Endodermal cell (in vitro differentiated cells): ENCODE results near the gene DUSP7. TPM values are rescaled to one million over a fixed set of nuclear protein-coding genes. Genes with fewer than 3 reads are reported as not detected.
A peak's percentile ranks its signal among the peaks of the same experiment; 100 is the strongest.

ENCODE experiments used
- DNase-seq: peaks from one replicate; pipeline ENCODE4 v3.0.0-alpha.2; 2017
- H3K27ac ChIP-seq: 2 replicates; pipeline ENCODE4 v1.5.1; 2013; ENCODE audit warnings: mild to moderate bottlenecking, low read depth, low read length, moderate library complexity
- H3K27me3 ChIP-seq: 2 replicates; pipeline ENCODE4 v1.6.1; 2013; ENCODE audit warnings: mild to moderate bottlenecking, low read length, moderate library complexity; ENCODE audit not compliant: insufficient read depth, control insufficient read depth, poor library complexity, severe bottlenecking
- H3K36me3 ChIP-seq: 2 replicates; pipeline ENCODE4 v1.7.0; 2013; ENCODE audit warnings: mild to moderate bottlenecking, low read length, moderate library complexity; ENCODE audit not compliant: control insufficient read depth, insufficient read depth
- H3K4me1 ChIP-seq: one replicate; pipeline ENCODE4 v1.7.0; 2013; ENCODE audit warnings: low read length; ENCODE audit not compliant: control insufficient read depth, insufficient read depth
- H3K4me3 ChIP-seq: 2 replicates; pipeline ENCODE4 v1.5.1; 2013; ENCODE audit warnings: mild to moderate bottlenecking, low read length, moderate library complexity
- H3K9ac ChIP-seq: 2 replicates; pipeline ENCODE4 v1.6.1; 2013; ENCODE audit warnings: mild to moderate bottlenecking, low read length, moderate library complexity; ENCODE audit not compliant: poor library complexity, severe bottlenecking; ENCODE audit errors: extremely low read depth
- H3K9me3 ChIP-seq: 2 replicates; pipeline ENCODE4 v1.6.1; 2013; ENCODE audit warnings: mild to moderate bottlenecking, low read length, moderate library complexity; ENCODE audit not compliant: control insufficient read depth
- H3K27ac Mint-ChIP-seq: 2 replicates; pipeline ENCODE4 v1.8.0; 2020; ENCODE audit warnings: mixed read lengths
- H3K27me3 Mint-ChIP-seq: 2 replicates; pipeline ENCODE4 v1.8.0; 2021; ENCODE audit warnings: mild to moderate bottlenecking, mixed read lengths; ENCODE audit not compliant: insufficient read depth
- H3K36me3 Mint-ChIP-seq: 2 replicates; pipeline ENCODE4 v1.8.0; 2020; ENCODE audit warnings: low read depth, mixed read lengths
- H3K4me1 Mint-ChIP-seq: 2 replicates; pipeline ENCODE4 v1.8.0; 2020; ENCODE audit warnings: mixed read lengths
- H3K4me3 Mint-ChIP-seq: 2 replicates; pipeline ENCODE4 v1.8.0; 2020; ENCODE audit warnings: mild to moderate bottlenecking, moderate library complexity, mixed read lengths
- H3K9me3 Mint-ChIP-seq: 2 replicates; pipeline ENCODE4 v1.8.0; 2020; ENCODE audit warnings: mild to moderate bottlenecking, mixed read lengths
- WGBS, 2 experiments: methylation state at CpG; one replicate each; pipeline versions ENCODE4 v1.1.5 to v1.1.7; 2013; ENCODE audit warnings: missing lambda C conversion rate in 2 of 2, mixed read lengths in 1 of 2; ENCODE audit not compliant: insufficient coverage in 1 of 2, insufficient read length in 1 of 2; 5-methylcytosine and 5-hydroxymethylcytosine counted together
- total RNA-seq, 2 donors: library from RNA; stranded (reverse); fragmentation: NEBNext Ultra II Directional in 1 of 2; extraction: Animal tissue kit (Norgen Biotek cat#: 25700) in 1 of 2; gene quantifications; 2 replicates in 1 of 2; 3 replicates in 1 of 2; pipeline ENCODE4 v1.2.1, GENCODE V29; 2021
- TF ChIP-seq, protein P1 (sequence below): fragments of 200-600 bp; sonication (generic); conservative IDR thresholded peaks from 2 replicates; pipeline ENCODE4 v1.5.0; 2021; ENCODE audit warnings: antibody characterized with exemption, mild to moderate bottlenecking

DUSP7 gene
- total RNA-seq, 2 donors from 2014 or later: 14.2 to 16.7 TPM

DNA sequence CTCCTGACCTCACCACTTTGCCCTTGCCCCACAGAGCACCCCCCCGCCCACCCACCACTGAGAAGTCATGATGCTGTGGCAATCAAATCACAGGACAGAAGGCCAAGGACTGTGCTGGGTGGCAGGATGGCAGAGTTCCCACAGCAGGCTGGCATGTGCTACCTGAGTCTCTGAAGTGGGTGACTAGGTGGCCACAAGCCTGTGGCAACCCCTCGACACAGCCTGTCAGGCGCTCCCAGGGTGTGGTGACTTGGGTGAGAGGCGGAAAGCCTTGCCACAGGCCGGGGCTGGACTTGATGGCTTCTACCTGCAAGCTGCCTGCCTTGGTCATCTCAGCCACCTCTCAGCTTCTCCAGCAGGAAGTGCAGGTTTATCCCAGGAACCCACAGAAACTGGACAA is 15.6 kb upstream of the DUSP7 start:
- Mint-ChIP-seq H3K27me3 (no peaks in the 10 kb centered on the region), H3K9me3 (no peaks in the 10 kb centered on the region), H3K27ac (no peak overlapping the region), H3K4me1 (no peaks in the 10 kb centered on the region), H3K36me3 (no peaks in the 10 kb centered on the region), H3K4me3 (no peak overlapping the region)
- Histone ChIP-seq H3K27me3 (no peaks in the 10 kb centered on the region), H3K4me1 (no peaks in the 10 kb centered on the region), H3K4me3 (no peak overlapping the region), H3K36me3 (no peaks in the 10 kb centered on the region), H3K9me3 (no peaks in the 10 kb centered on the region), H3K27ac (no peak overlapping the region), H3K9ac (no peak overlapping the region)
- TF ChIP-seq, protein P1, sequence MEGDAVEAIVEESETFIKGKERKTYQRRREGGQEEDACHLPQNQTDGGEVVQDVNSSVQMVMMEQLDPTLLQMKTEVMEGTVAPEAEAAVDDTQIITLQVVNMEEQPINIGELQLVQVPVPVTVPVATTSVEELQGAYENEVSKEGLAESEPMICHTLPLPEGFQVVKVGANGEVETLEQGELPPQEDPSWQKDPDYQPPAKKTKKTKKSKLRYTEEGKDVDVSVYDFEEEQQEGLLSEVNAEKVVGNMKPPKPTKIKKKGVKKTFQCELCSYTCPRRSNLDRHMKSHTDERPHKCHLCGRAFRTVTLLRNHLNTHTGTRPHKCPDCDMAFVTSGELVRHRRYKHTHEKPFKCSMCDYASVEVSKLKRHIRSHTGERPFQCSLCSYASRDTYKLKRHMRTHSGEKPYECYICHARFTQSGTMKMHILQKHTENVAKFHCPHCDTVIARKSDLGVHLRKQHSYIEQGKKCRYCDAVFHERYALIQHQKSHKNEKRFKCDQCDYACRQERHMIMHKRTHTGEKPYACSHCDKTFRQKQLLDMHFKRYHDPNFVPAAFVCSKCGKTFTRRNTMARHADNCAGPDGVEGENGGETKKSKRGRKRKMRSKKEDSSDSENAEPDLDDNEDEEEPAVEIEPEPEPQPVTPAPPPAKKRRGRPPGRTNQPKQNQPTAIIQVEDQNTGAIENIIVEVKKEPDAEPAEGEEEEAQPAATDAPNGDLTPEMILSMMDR: no peak
- no peak for DNase-seq
- 92 to 96% methylated on average over 4 to 5 of the region's 5 CpGs for WGBS, 2 experiments

DNA sequence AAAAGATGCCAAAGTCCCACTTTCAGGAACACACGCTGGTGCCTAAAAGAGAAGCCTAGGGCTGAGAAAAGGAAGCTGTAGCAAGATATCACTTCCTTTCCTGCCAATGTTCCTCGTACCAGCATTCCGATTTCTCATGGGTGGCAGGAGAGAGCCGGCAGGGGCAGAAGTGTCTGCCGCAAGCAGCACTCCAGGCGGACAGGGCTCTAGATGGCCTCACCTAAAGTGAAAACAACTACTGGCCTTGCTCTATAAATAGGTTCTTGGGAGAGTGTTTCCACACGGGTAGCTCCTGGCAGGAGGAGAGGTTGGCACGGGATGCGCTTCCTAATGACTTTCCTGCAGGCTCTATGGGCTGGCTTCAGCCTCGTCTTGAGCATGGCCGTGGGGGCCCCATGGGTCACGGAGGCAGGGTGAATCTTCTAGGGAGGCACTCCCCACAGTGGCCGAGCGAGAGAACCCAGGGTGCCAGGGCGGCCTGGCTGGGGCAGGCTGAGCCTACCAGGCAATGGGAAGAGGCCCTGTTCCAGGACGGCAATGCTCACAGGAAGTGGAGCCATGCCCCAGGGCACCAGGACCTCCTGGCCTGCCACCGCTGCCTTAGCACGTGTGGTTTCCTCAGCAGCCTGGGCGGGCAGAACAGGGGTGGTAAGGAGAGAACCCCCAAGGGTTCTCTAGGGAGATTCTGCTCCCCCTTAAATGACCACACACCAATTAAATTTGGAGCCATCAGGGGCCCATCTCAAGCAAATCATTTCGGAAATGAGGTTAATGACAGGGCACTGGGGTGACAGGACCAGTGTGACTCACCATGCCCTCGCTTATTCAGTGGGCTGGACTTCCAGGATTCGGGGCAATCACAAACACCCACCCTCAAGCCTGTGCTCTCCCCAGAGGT is 14.6 kb upstream of the DUSP7 start:
- Histone ChIP-seq H3K27me3 (no peaks in the 10 kb centered on the region), H3K27ac (no peak overlapping the region), H3K4me3 (no peak overlapping the region), H3K36me3 (no peaks in the 10 kb centered on the region), H3K9me3 (no peaks in the 10 kb centered on the region), H3K9ac (no peak overlapping the region), H3K4me1 (no peaks in the 10 kb centered on the region)
- no peaks in the 10 kb centered on the region for H3K36me3 Mint-ChIP-seq
- 94 to 96% methylated on average over 17 to 22 of the region's 22 CpGs for WGBS, 2 experiments
- no peak for DNase-seq
- H3K4me3 Mint-ChIP-seq: no peak overlapping the region
- no peaks in the 10 kb centered on the region for H3K4me1 Mint-ChIP-seq
- no peak overlapping the region for H3K27ac Mint-ChIP-seq
- no peaks in the 10 kb centered on the region for H3K9me3 Mint-ChIP-seq
- TF ChIP-seq, protein P1: no peak
- H3K27me3 Mint-ChIP-seq: no peaks in the 10 kb centered on the region

DNA sequence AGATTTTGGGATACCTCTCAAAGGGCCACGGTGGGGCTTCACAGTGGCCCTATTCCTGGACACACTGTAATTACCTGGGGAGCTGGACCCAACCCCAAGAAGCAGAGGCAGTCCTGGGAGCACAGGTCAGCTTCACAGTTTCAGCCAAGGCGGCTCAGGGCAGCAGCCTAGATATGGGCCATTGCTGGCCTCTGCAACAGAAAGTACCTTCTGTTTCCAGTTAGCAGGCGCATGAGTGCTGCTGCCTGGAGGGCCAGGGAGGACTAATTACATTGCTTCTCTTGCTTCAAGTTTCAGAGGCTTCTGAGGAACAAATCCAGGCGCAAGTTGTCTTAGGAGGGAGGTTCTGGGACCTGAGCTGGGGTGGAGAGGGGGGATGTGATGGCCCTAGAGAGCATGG is 13.5 kb upstream of the DUSP7 start:
- 94 to 100% methylated on average over 3 to 4 of the region's 4 CpGs for WGBS, 2 experiments
- Mint-ChIP-seq H3K27me3 (peaks cover 2% of the 10 kb centered on the region), H3K36me3 (no peaks in the 10 kb centered on the region), H3K4me3 (no peak overlapping the region), H3K27ac (peak overlapping the region; percentile 41), H3K9me3 (no peaks in the 10 kb centered on the region), H3K4me1 (no peaks in the 10 kb centered on the region)
- Histone ChIP-seq H3K9ac (no peak overlapping the region), H3K4me1 (no peaks in the 10 kb centered on the region), H3K9me3 (no peaks in the 10 kb centered on the region), H3K4me3 (no peak overlapping the region), H3K27me3 (no peaks in the 10 kb centered on the region), H3K27ac (no peak overlapping the region), H3K36me3 (no peaks in the 10 kb centered on the region)
- no peak for DNase-seq
- TF ChIP-seq, protein P1: no peak
